Heart left ventricle (tissue), 13 donors: ENCODE results near the gene CACNA1C.
"Not testable (repeated sequence)": the region's sequence is repeated elsewhere in the genome, so short reads cannot be mapped to it uniquely, and the experiment has no call there.

ENCODE experiments used
- POLR2A ChIP-seq, 2 donors: fragments of 450-650 bp; IDR thresholded peaks; one replicate each; pipeline ENCODE4 v1.6.1; 2017; ENCODE audit warnings: antibody characterized with exemption in 2 of 2, mild to moderate bottlenecking in 2 of 2, moderate library complexity in 2 of 2
- TF ChIP-seq, protein P1 (sequence below), 12 donors: fragments of 200-600 bp; sonication (generic) in 4 of 12; IDR thresholded peaks; one replicate each; pipeline versions ENCODE4 v1.5.0 to v1.8.0; 2018 to 2022; ENCODE audit warnings: antibody characterized with exemption in 12 of 12, mild to moderate bottlenecking in 5 of 12
- donor health status: ischemic (EF 13 %, LVEDD 7.1; RV severe dilation, severe dysfunction).
- donor health status: DM: no; HTN: yes; CAD: no.
- donor health status: DM: no; HTN: no; CAD: no.
- donor health status: ischemic (EF 25% LVEDD 6.9; RV normal size, moderate dysfunction).
- donor health status: ischemic (EF 25% LVEDD 5.7; RV mildly dilated, moderate dysfunction).
- donor health status: ischemic (EF 35%, LVEDD 5.7; RV mildly dilated, moderate dysfunction).
- donor health status: nonischemic (EF 11% LVEDD 7.7; RV severe dilation, severe dysfunction).
- donor health status: DM: yes; HTN: yes; CAD: no.
- donor health status: PGD.
- donor health status: ischemic (EF 29% LVEDD 5.4; RV normal size, mild dysfunction).
- donor health status: nonischemic (EF 23%, LVEDD 6.1; RV moderate dilation, normal function).

DNA sequence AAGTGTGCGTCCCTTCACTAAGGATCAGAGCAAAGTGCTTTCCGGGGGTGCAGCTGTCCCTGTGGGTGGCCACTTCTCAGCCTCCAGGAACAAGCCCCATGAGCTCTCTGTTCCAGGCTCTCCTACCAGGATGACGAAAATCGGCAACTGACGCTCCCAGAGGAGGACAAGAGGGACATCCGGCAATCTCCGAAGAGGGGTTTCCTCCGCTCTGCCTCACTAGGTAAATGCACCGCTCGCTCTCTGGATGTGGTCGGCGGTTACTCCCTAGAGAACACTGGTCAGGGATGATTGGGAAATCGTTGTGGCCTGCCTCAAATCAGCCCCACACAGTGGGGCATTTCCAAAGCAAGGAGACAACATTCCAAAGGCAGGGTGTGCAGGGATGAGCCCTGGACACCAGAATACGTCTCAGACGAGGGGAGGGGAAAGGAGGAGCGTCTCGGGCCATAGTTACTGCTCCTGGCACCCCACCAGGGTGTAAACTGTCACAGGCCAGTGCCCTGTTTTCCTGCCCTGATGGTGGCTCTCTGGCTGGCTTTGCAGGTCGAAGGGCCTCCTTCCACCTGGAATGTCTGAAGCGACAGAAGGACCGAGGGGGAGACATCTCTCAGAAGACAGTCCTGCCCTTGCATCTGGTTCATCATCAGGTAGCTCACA is 633.0 kb downstream of the CACNA1C start:
- TF ChIP-seq, protein P1, sequence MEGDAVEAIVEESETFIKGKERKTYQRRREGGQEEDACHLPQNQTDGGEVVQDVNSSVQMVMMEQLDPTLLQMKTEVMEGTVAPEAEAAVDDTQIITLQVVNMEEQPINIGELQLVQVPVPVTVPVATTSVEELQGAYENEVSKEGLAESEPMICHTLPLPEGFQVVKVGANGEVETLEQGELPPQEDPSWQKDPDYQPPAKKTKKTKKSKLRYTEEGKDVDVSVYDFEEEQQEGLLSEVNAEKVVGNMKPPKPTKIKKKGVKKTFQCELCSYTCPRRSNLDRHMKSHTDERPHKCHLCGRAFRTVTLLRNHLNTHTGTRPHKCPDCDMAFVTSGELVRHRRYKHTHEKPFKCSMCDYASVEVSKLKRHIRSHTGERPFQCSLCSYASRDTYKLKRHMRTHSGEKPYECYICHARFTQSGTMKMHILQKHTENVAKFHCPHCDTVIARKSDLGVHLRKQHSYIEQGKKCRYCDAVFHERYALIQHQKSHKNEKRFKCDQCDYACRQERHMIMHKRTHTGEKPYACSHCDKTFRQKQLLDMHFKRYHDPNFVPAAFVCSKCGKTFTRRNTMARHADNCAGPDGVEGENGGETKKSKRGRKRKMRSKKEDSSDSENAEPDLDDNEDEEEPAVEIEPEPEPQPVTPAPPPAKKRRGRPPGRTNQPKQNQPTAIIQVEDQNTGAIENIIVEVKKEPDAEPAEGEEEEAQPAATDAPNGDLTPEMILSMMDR (IDR thresholded peaks at IDR 0.05): not testable (repeated sequence)
- not testable (repeated sequence) for TF ChIP-seq POLR2A (IDR thresholded peaks at IDR 0.05)
